ENCODE results near the gene ABR. TPM values are rescaled to one million over a fixed set of nuclear protein-coding genes. Genes with fewer than 3 reads are reported as not detected.

ABR gene
- total RNA-seq, 5 donors from 2014 or later (not counting 1 experiment from before 2014, with no cell fraction given): 89.4 to 165 (median 125) TPM

DNA sequence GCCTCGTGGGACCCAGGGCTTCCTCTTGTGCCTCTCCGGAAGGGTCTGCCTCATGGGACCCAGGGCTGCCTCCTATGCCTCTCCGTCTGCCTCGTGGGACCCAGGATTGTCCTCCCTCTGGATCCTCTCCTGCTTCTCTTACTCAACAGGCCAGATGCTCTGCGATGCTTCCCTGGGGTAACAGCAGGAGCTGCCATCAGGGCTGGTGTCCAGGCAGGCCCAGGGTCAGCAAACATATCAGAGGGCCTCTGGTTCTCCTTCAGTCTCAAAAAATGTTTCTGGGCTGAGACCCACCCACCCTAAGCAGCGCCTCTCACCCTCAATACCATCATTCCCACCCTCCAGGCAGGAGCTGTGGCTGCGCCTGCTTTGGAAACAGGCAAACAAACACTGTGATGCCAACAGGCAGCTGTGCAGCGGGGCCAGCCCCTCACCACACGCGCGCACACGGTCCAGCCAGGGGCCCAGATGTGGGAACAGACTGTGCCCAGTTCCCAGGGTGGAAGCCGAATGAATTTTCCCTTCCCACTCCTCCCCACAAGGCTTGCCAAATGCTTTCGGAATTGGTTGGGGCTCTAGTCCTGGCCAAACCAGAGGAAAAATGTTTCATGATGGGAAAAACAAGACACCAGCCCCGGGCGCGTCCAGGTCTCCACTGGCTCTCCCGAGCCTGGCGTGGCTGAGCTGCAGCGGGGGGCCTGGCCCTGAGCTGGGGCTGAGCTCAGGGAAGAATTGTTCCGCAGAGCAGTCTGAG lies 171.6 kb downstream of the ABR start:
- H3K4me3 ChIP-seq (ENCODE audit: control insufficient read depth in 1 of 2, extremely low read depth in 1 of 2, low read length in 1 of 2): no peak overlapping the region
- 97% methylated on average over 17 of the region's 21 CpGs for WGBS (ENCODE audit: insufficient coverage)
- no peak overlapping the region for H3K27ac ChIP-seq (ENCODE audit: low read length)
- H3K9me3 ChIP-seq: no peaks in the 10 kb centered on the region
- POLR2A ChIA-PET: no interaction called here
- no peak for DNase-seq
- Mint-ChIP-seq H3K4me1 (peaks cover 7 to 10% (median 10%) of the 10 kb centered on the region in 3 donors), H3K9me3 (no peaks in the 10 kb centered on the region), H3K36me3 (peaks cover 9% of the 10 kb centered on the region), H3K27me3 (no peaks in the 10 kb centered on the region), H3K4me3 (no peak overlapping the region), H3K27ac (no peak overlapping the region)
- no peaks in the 10 kb centered on the region for H3K27me3 ChIP-seq (replicated peaks in 1 of 2; ENCODE audit: control insufficient read depth in 2 of 2, extremely low read depth in 1 of 2, insufficient read depth in 2 of 2, low read length in 1 of 2)
- ATAC-seq (replicated peaks in 1 of 4): no peak
- peaks cover 24 to 79% of the 10 kb centered on the region in 2 donors for H3K36me3 ChIP-seq (ENCODE audit: control insufficient read depth in 2 of 2, extremely low read depth in 1 of 2, insufficient read depth in 1 of 2, low read length in 1 of 2)
- CTCF ChIA-PET: no interaction called here
- peaks cover 0 to 7% of the 10 kb centered on the region in 2 experiments for H3K4me1 ChIP-seq (ENCODE audit: control insufficient read depth in 1 of 2, extremely low read depth in 1 of 2, insufficient read depth in 2 of 2, low read length in 2 of 2)

DNA sequence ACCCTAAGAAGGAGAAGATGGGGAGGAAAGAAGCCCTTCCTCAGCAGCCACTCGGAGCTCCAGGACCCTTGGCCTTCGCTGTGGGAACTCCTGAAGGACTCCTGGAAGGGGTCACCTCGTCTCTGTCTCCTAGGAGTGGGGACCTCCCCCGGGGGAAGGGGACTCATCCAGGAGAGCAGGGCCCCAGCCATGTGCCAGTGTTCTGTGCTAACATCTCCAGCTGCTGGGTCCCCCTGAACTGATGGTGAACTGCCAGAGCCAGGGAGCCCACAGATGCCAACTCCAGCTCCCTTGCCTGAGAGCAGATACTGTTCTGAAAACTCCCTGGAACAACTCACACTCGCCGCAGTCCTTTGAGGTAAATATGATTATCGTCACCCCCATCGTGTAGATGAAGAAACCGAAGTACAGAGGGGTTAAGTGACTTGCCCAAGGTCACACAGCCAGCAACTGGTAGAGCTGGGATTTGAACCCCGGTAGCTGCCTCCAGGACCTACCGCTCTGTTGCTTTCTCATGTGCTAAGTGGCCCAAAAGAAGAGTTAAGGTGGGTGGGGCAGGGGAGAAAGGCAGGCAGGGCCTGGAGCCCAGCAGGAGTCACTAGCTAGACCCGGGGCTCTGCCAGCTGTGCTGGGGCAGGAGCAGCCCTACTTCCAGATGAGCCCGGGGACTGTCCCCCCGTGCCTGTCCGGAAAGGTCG lies 172.3 kb downstream of the ABR start:
- H3K36me3 ChIP-seq (ENCODE audit: control insufficient read depth in 2 of 2, extremely low read depth in 1 of 2, insufficient read depth in 1 of 2, low read length in 1 of 2): peaks cover 24 to 86% of the 10 kb centered on the region in 2 donors
- POLR2A ChIA-PET: no interaction called here
- CTCF ChIA-PET: no interaction called here

DNA sequence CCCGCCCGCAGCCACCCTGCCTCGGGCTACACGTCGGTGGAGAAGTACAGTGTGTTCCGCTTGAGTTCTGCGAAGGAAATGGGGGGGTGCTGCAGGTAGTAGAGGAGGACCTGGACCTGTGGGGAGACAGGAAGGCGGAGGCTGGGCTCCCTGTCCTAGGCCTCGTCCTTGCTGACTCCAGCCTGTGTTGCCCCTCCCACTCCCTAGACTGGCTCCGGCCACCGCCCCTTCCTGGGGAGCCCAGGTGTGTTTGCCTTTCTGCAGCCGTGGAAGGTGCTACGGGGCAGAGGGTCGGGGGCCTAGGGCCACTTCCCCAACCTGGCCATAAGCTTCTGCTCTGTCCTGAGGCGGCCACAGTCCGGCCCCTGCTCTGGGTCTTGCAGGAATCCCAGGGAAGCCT lies 173.7 kb downstream of the ABR start:
- ATAC-seq (replicated peaks in 1 of 4): peak in 3 of 4 experiments; percentile 31 to 37 (median 35)

More for the DNA sequence above, 172.3 kb downstream of the ABR start:
- H3K4me1 ChIP-seq (ENCODE audit: control insufficient read depth in 1 of 2, extremely low read depth in 1 of 2, insufficient read depth in 2 of 2, low read length in 2 of 2): peaks cover 0 to 7% of the 10 kb centered on the region in 2 experiments
- H3K27me3 ChIP-seq (replicated peaks in 1 of 2; ENCODE audit: control insufficient read depth in 2 of 2, extremely low read depth in 1 of 2, insufficient read depth in 2 of 2, low read length in 1 of 2): no peaks in the 10 kb centered on the region
- no peaks in the 10 kb centered on the region for H3K9me3 Mint-ChIP-seq
- peaks cover 7 to 10% (median 10%) of the 10 kb centered on the region in 3 donors for H3K4me1 Mint-ChIP-seq
- no peak overlapping the region for H3K27ac ChIP-seq (ENCODE audit: low read length)
- H3K9me3 ChIP-seq: no peaks in the 10 kb centered on the region
- DNase-seq (no peak), ATAC-seq (replicated peaks in 1 of 4) (no peak)
- no peaks in the 10 kb centered on the region for H3K27me3 Mint-ChIP-seq
- no peak overlapping the region for H3K4me3 Mint-ChIP-seq
- 94% methylated on average over 14 of the region's 16 CpGs for WGBS (ENCODE audit: insufficient coverage)
- no peak overlapping the region for H3K27ac Mint-ChIP-seq
- peaks cover 11% of the 10 kb centered on the region for H3K36me3 Mint-ChIP-seq
- no peak overlapping the region for H3K4me3 ChIP-seq (ENCODE audit: control insufficient read depth in 1 of 2, extremely low read depth in 1 of 2, low read length in 1 of 2)

DNA sequence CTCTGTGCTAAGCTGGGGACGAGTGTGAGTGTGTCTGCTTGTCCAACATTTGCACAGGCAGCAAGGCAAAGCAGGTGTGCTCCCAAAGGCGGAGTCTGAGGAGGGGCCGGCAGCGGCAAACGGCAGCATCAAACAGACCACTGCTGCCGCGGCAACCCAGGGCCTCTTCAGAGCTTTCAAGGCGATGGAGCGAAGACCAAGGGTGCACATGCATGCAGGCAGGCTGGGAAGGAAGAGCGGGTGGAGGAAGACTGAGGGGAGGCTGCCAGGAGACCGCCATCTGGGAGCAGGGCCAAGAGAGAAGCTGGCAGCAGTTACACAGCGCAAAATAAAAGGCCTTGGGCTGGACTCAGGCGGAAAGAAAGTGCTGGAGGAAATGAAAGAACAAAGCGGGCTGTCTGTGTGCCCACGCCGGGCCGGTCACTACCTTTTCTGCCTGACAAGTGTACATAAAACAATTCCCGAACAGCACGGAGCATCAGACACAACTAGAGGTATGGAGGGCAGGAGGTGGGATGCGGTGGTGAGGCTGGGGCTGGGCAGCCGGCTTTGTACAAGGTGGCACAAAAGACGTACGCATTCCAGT lies 174.3 kb downstream of the ABR start:
- no peak for DNase-seq
- Mint-ChIP-seq H3K36me3 (peaks cover 27% of the 10 kb centered on the region), H3K27ac (peak overlapping the region; percentile 66 to 71), H3K4me1 (peaks cover 10 to 11% (median 10%) of the 10 kb centered on the region in 3 donors), H3K4me3 (peak overlapping the region in 2 of 3 donors; percentile 31 to 66), H3K9me3 (no peaks in the 10 kb centered on the region), H3K27me3 (no peaks in the 10 kb centered on the region)
- Histone ChIP-seq H3K4me1 (ENCODE audit: control insufficient read depth in 1 of 2, extremely low read depth in 1 of 2, insufficient read depth in 2 of 2, low read length in 2 of 2) (peaks cover 0 to 7% of the 10 kb centered on the region in 2 experiments), H3K27me3 (replicated peaks in 1 of 2; ENCODE audit: control insufficient read depth in 2 of 2, extremely low read depth in 1 of 2, insufficient read depth in 2 of 2, low read length in 1 of 2) (no peaks in the 10 kb centered on the region), H3K27ac (ENCODE audit: low read length) (no peak overlapping the region), H3K36me3 (ENCODE audit: control insufficient read depth in 2 of 2, extremely low read depth in 1 of 2, insufficient read depth in 1 of 2, low read length in 1 of 2) (peaks cover 24 to 89% of the 10 kb centered on the region in 2 donors), H3K4me3 (ENCODE audit: control insufficient read depth in 1 of 2, extremely low read depth in 1 of 2, low read length in 1 of 2) (no peak overlapping the region), H3K9me3 (no peaks in the 10 kb centered on the region)
- ATAC-seq (replicated peaks in 1 of 4): peak in 2 of 4 experiments; percentile 14 to 51
- WGBS (ENCODE audit: insufficient coverage): 68% methylated on average over 23 of the region's 23 CpGs
- ChIA-PET CTCF (no interaction called here), POLR2A (no interaction called here)

More for the DNA sequence above, 173.7 kb downstream of the ABR start:
- H3K4me1 ChIP-seq (ENCODE audit: control insufficient read depth in 1 of 2, extremely low read depth in 1 of 2, insufficient read depth in 2 of 2, low read length in 2 of 2): peaks cover 0 to 7% of the 10 kb centered on the region in 2 experiments
- H3K27me3 ChIP-seq (replicated peaks in 1 of 2; ENCODE audit: control insufficient read depth in 2 of 2, extremely low read depth in 1 of 2, insufficient read depth in 2 of 2, low read length in 1 of 2): no peaks in the 10 kb centered on the region
- no peak overlapping the region for H3K4me3 ChIP-seq (ENCODE audit: control insufficient read depth in 1 of 2, extremely low read depth in 1 of 2, low read length in 1 of 2)
- WGBS (ENCODE audit: insufficient coverage): 81% methylated on average over 9 of the region's 16 CpGs
- peaks cover 22 to 88% of the 10 kb centered on the region in 2 donors for H3K36me3 ChIP-seq (ENCODE audit: control insufficient read depth in 2 of 2, extremely low read depth in 1 of 2, insufficient read depth in 1 of 2, low read length in 1 of 2)
- Mint-ChIP-seq H3K27me3 (no peaks in the 10 kb centered on the region), H3K9me3 (no peaks in the 10 kb centered on the region), H3K27ac (peak overlapping the region in 1 of 2 donors; percentile 71), H3K36me3 (peaks cover 22% of the 10 kb centered on the region), H3K4me3 (no peak overlapping the region), H3K4me1 (peaks cover 10% of the 10 kb centered on the region in 3 donors)
- H3K9me3 ChIP-seq: no peaks in the 10 kb centered on the region
- CTCF ChIA-PET: no interaction called here
- POLR2A ChIA-PET: no interaction called here
- no peak overlapping the region for H3K27ac ChIP-seq (ENCODE audit: low read length)
- no peak for DNase-seq

DNA sequence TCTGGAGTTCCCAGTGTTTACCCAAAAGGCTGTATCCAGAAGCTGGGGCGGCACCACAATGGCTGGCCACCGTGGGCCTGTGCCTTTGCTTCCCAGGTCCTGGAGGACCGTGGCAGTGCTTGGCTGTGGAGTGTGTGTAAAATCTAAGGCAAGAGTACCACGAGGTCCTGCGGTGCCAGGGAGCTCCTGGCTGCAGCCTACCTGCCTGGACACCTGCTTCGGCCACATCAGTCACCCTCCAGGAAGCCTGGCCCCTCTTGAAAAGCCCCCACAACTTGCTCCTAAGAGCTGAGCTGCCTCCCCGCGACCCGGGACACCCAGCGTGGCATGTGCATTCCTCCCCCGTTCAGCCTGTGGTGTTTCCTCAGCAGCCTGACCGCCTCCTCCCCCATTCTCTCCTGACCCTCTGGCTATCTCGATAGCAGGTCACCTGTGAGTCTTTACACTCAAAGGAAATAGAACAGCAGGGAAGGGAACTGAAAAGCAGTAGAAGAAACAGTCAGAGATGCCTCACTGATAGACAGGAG lies 174.9 kb downstream of the ABR start:
- H3K36me3 Mint-ChIP-seq: peaks cover 30% of the 10 kb centered on the region
- H3K27ac Mint-ChIP-seq: peak overlapping the region; percentile 66 to 71
- POLR2A ChIA-PET: no interaction called here
- Histone ChIP-seq H3K9me3 (no peaks in the 10 kb centered on the region), H3K4me1 (ENCODE audit: control insufficient read depth in 1 of 2, extremely low read depth in 1 of 2, insufficient read depth in 2 of 2, low read length in 2 of 2) (peaks cover 0 to 7% of the 10 kb centered on the region in 2 experiments), H3K4me3 (ENCODE audit: control insufficient read depth in 1 of 2, extremely low read depth in 1 of 2, low read length in 1 of 2) (no peak overlapping the region), H3K27me3 (replicated peaks in 1 of 2; ENCODE audit: control insufficient read depth in 2 of 2, extremely low read depth in 1 of 2, insufficient read depth in 2 of 2, low read length in 1 of 2) (no peaks in the 10 kb centered on the region), H3K27ac (ENCODE audit: low read length) (no peak overlapping the region), H3K36me3 (ENCODE audit: control insufficient read depth in 2 of 2, extremely low read depth in 1 of 2, insufficient read depth in 1 of 2, low read length in 1 of 2) (peaks cover 24 to 86% of the 10 kb centered on the region in 2 donors)
- no peaks in the 10 kb centered on the region for H3K9me3 Mint-ChIP-seq
- 70% methylated on average over 4 of the region's 13 CpGs for WGBS (ENCODE audit: insufficient coverage)
- CTCF ChIA-PET: no interaction called here
- ATAC-seq (replicated peaks in 1 of 4) (no peak), DNase-seq (no peak)
- H3K4me1 Mint-ChIP-seq: peaks cover 10 to 11% (median 10%) of the 10 kb centered on the region in 3 donors
- peak overlapping the region in 1 of 3 donors; percentile 66 for H3K4me3 Mint-ChIP-seq
- no peaks in the 10 kb centered on the region for H3K27me3 Mint-ChIP-seq

DNA sequence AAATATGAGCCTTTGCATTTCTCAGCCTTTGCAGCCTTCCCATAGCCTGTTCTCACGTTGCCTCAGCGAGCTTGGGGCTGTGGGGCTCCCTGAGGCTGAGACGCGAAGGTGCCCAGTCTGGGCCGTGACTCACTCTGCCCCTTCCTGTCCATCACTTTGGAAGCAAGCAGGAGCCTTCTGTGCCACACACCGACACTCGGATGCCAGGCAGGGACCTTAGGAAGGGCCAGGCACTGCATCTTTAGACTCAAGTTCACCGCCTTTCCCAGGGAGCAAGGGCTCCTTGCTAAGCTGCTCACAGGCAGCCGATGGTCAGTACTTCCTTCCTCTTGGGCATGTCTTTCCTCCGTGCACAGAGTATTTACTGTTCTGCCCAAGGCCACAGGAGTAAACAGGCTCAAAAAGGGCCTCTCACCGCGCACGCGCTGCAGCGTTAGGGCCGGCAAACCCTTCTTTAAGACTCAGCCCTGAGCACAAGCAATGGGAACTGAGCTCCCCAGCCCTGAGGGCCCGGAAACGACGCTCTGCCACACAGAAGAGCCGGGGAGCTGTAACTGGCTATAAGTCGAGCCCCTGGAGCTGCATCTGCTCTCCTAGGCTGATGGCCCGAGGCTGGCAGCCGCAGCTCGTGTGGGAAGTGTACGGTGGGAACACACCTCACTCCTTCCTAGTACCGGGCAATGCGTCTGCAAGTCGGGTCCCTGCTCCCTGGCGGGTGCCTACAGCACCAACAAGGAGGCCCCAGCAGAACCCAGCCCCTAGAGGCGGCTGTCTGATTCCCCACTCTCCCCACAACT lies 175.6 kb downstream of the ABR start:
- CTCF ChIA-PET: no interaction called here
- Mint-ChIP-seq H3K36me3 (peaks cover 35% of the 10 kb centered on the region), H3K27ac (no peak overlapping the region), H3K9me3 (no peaks in the 10 kb centered on the region), H3K27me3 (no peaks in the 10 kb centered on the region), H3K4me1 (peaks cover 12 to 13% (median 13%) of the 10 kb centered on the region in 3 donors), H3K4me3 (no peak overlapping the region)
- 89% methylated on average over 28 of the region's 30 CpGs for WGBS (ENCODE audit: insufficient coverage)
- POLR2A ChIA-PET: no interaction called here
- H3K4me1 ChIP-seq (ENCODE audit: control insufficient read depth in 1 of 2, extremely low read depth in 1 of 2, insufficient read depth in 2 of 2, low read length in 2 of 2): peaks cover 0 to 7% of the 10 kb centered on the region in 2 experiments
- no peak overlapping the region for H3K4me3 ChIP-seq (ENCODE audit: control insufficient read depth in 1 of 2, extremely low read depth in 1 of 2, low read length in 1 of 2)
- peaks cover 22 to 85% of the 10 kb centered on the region in 2 donors for H3K36me3 ChIP-seq (ENCODE audit: control insufficient read depth in 2 of 2, extremely low read depth in 1 of 2, insufficient read depth in 1 of 2, low read length in 1 of 2)
- no peak for ATAC-seq (replicated peaks in 1 of 4)
- no peaks in the 10 kb centered on the region for H3K9me3 ChIP-seq
- DNase-seq: no peak
- H3K27me3 ChIP-seq (replicated peaks in 1 of 2; ENCODE audit: control insufficient read depth in 2 of 2, extremely low read depth in 1 of 2, insufficient read depth in 2 of 2, low read length in 1 of 2): no peaks in the 10 kb centered on the region
- no peak overlapping the region for H3K27ac ChIP-seq (ENCODE audit: low read length)
